Endothelial cell of umbilical vein (primary cell): ENCODE measurements around the gene JPH3. TPM values are rescaled to one million over a fixed set of nuclear protein-coding genes. Genes with fewer than 3 reads are reported as not detected.

ENCODE experiments used
- BruUV-seq: library from RNA; stranded (reverse); fragments of 400-500 nt; replicated peaks from 2 replicates; lab custom pipeline; 2021; lab: Mats Ljungman, UMichigan
- CTCF ChIA-PET: fragments of 300-600, 350-600 bp; sonication (Branson Sonifier 250); formaldehyde crosslinking; loops from one replicate; lab custom pipeline; 2021; ENCODE audit warnings: antibody characterized with exemption, inconsistent platforms; lab: Charles Lee
- POLR2A ChIA-PET: fragments of 300-600, 350-600 bp; sonication (Branson Sonifier 250); formaldehyde crosslinking; loops from one replicate; lab custom pipeline; 2021; ENCODE audit warnings: antibody characterized with exemption, inconsistent platforms; lab: Charles Lee
- DNase-seq: peaks from one replicate; pipeline ENCODE4 v3.0.0-alpha.2; 2011; ENCODE audit warnings: low read depth, low spot score
- FAIRE-seq: peaks from 2 replicates; lab custom pipeline; 2011; peaks lifted over from hg19 to GRCh38; lab: Jason Lieb, UNC
- H2AFZ ChIP-seq: 2 replicates; pipeline ENCODE4 v1.6.0; 2012; ENCODE audit warnings: low read depth, low read length, control low read depth, inconsistent platforms
- H3K27ac ChIP-seq: 2 replicates; pipeline ENCODE4 v1.5.1; 2011; ENCODE audit warnings: low read depth, mild to moderate bottlenecking, control low read depth, low read length, moderate library complexity; ENCODE audit not compliant: insufficient read depth
- H3K27me3 ChIP-seq, 2 experiments: 2 replicates each; pipeline versions ENCODE4 v1.6.0 to v1.6.1; 2011; ENCODE audit warnings: low read length in 2 of 2, mixed read lengths in 1 of 2; ENCODE audit not compliant: control insufficient read depth in 2 of 2, insufficient read depth in 2 of 2
- H3K36me3 ChIP-seq, 2 experiments: 2 replicates in 1 of 2; 3 replicates in 1 of 2; pipeline ENCODE4 v1.5.1; 2011; ENCODE audit warnings: low read length in 2 of 2, mild to moderate bottlenecking in 1 of 2, moderate library complexity in 1 of 2; ENCODE audit not compliant: control insufficient read depth in 2 of 2, insufficient read depth in 2 of 2; ENCODE audit errors: extremely low read depth in 1 of 2
- H3K4me1 ChIP-seq: 3 replicates; pipeline ENCODE4 v1.5.1; 2011; ENCODE audit warnings: mild to moderate bottlenecking, low read length; ENCODE audit not compliant: control insufficient read depth, insufficient read depth; ENCODE audit errors: extremely low read depth
- H3K4me2 ChIP-seq: 2 replicates; pipeline ENCODE4 v1.6.1; 2011; ENCODE audit warnings: low read length, control low read depth, mixed read lengths; ENCODE audit not compliant: insufficient read depth
- H3K4me3 ChIP-seq, 3 experiments: fragments of 200-600 bp in 1 of 3; sonication (generic), shearing (Covaris generic) in 1 of 3; replicated peaks in 1 of 3; 2 replicates each; pipeline ENCODE4 v1.5.1; 2011 to 2016; ENCODE audit warnings: control low read depth in 3 of 3, low read length in 3 of 3, mild to moderate bottlenecking in 2 of 3, inconsistent platforms in 1 of 3, low read depth in 1 of 3, moderate library complexity in 1 of 3; ENCODE audit not compliant: insufficient read depth in 1 of 3
- H3K79me2 ChIP-seq: 2 replicates; pipeline ENCODE4 v1.6.0; 2012; ENCODE audit warnings: low read length, inconsistent platforms; ENCODE audit not compliant: control insufficient read depth, insufficient read depth
- H3K9ac ChIP-seq: replicated peaks from 2 replicates; pipeline ENCODE3; 2011; ENCODE audit warnings: low read length, control low read depth; ENCODE audit not compliant: insufficient read depth; ENCODE audit errors: extremely low read depth
- H3K9me1 ChIP-seq: replicated peaks from 3 replicates; pipeline ENCODE4 v1.6.0; 2011; ENCODE audit warnings: mild to moderate bottlenecking, low read length; ENCODE audit not compliant: control insufficient read depth, insufficient read depth; ENCODE audit errors: extremely low read depth
- H3K9me3 ChIP-seq: replicated peaks from 2 replicates; pipeline ENCODE4 v1.5.1; 2012; ENCODE audit warnings: low read length, inconsistent platforms; ENCODE audit not compliant: control insufficient read depth, insufficient read depth
- H4K20me1 ChIP-seq: replicated peaks from 2 replicates; pipeline ENCODE3; 2011; ENCODE audit warnings: mild to moderate bottlenecking, low read length; ENCODE audit not compliant: control insufficient read depth, insufficient read depth; ENCODE audit errors: extremely low read depth
- EZH2 ChIP-seq: IDR thresholded peaks from 2 replicates; pipeline ENCODE4 v1.6.1; 2012; ENCODE audit warnings: borderline replicate concordance, low read depth, mild to moderate bottlenecking, moderate library complexity, low read length, inconsistent platforms; ENCODE audit not compliant: severe bottlenecking
- FOS ChIP-seq: IDR thresholded peaks from 2 replicates; pipeline ENCODE4 v1.6.1; 2011; ENCODE audit warnings: mild to moderate bottlenecking, low read length, moderate library complexity, borderline replicate concordance; ENCODE audit not compliant: insufficient read depth
- GATA2 ChIP-seq: IDR thresholded peaks from 2 replicates; pipeline ENCODE4 v1.7.0; 2011; ENCODE audit warnings: low read depth, mild to moderate bottlenecking, moderate library complexity, mixed read lengths, low read length; ENCODE audit not compliant: insufficient read length, insufficient read depth
- JUN ChIP-seq: IDR thresholded peaks from 2 replicates; pipeline ENCODE4 v1.6.1; 2011; ENCODE audit warnings: borderline replicate concordance, low read depth; ENCODE audit not compliant: insufficient read length, insufficient read depth
- MYC ChIP-seq: IDR thresholded peaks from one replicate; pipeline ENCODE4 v1.6.1; 2011; ENCODE audit warnings: mild to moderate bottlenecking, low read depth, low read length
- POLR2A ChIP-seq: IDR thresholded peaks from 2 replicates; pipeline ENCODE4 v1.6.1; 2012; ENCODE audit warnings: low read depth, mild to moderate bottlenecking, control low read depth, low read length
- POLR2AphosphoS5 ChIP-seq: IDR thresholded peaks from 2 replicates; pipeline ENCODE4 v1.6.1; 2012; ENCODE audit warnings: low read depth, mild to moderate bottlenecking, control low read depth, low read length, moderate library complexity; ENCODE audit not compliant: insufficient read depth
- dilution Hi-C: fragments of 300-500 bp; cut with MboI; formaldehyde crosslinking; loops from one replicate; pipeline ENCODE4 v1.15.0; 2019; ENCODE audit warnings: low sequenced_read_pairs; ENCODE audit not compliant: extremely low pct_ligation_motif_present
- intact Hi-C: fragments of 100-400 bp; cut with micrococcal nuclease; formaldehyde crosslinking; loops from one replicate; pipeline ENCODE4 v1.10.0; 2022
- polyA plus RNA-seq, 4 experiments: library from polyadenylated mRNA; depleted of rRNA in 3 of 4; stranded (reverse) in 3 of 4; unstranded in 1 of 4; fragments of >200 nt; gene quantifications; 2 replicates each; pipeline versions ENCODE4 v1.2.1 to v1.2.3, GENCODE V29; 2011 to 2012; ENCODE audit warnings: missing spikeins in 1 of 4
- total RNA-seq: library from RNA; stranded (reverse); gene quantifications from 2 replicates; pipeline ENCODE4 v1.2.3, GENCODE V29; 2021
- TF ChIP-seq, protein P1 (sequence below), 2 donors: IDR thresholded peaks; 1 replicate in 1 of 2; 2 replicates in 1 of 2; pipeline ENCODE4 v1.5.1; 2011; ENCODE audit warnings: low read length in 2 of 2, mild to moderate bottlenecking in 2 of 2, moderate library complexity in 2 of 2, control low read depth in 1 of 2, inconsistent platforms in 1 of 2, low read depth in 1 of 2; ENCODE audit not compliant: insufficient read depth in 1 of 2; ENCODE audit errors: extremely low read depth in 1 of 2
- TF ChIP-seq, protein P2 (sequence below): IDR thresholded peaks from 2 replicates; pipeline ENCODE4 v1.6.1; 2011; ENCODE audit not compliant: insufficient read depth, insufficient read length

The JPH3 gene
- total and polyA plus RNA-seq, 2 donors (not counting 3 experiments of a cell fraction or from before 2014, with no cell fraction given), result 0.22 to 0.30 TPM

DNA sequence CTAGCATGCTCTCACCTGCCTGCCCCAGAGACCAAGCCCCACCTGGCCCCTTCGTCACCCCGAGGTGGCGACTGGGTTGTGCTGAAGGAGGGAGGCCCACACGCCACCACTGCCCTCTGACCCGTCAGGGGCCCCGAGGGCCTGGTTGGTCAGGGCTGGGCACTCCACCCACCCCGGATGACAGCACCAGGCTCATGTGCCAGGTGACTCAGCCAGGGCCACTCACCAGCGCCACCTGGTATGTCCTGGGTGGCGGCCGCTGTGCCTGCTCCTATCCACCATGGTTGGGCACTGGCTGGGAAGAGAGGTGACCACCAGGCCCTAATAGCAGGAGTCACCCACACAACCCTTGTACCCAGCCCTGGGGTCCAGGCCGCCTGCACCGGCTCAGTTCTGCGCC lies 68.9 kb downstream of the JPH3 start:
- no peak overlapping the region for H3K4me3 ChIP-seq
- H2AFZ ChIP-seq, result no peak overlapping the region
- TF ChIP-seq EZH2 (no peak), GATA2 (no peak), FOS (no peak), MYC (no peak), JUN (no peak), POLR2AphosphoS5 (no peak), POLR2A (no peak)
- TF ChIP-seq, protein P1, sequence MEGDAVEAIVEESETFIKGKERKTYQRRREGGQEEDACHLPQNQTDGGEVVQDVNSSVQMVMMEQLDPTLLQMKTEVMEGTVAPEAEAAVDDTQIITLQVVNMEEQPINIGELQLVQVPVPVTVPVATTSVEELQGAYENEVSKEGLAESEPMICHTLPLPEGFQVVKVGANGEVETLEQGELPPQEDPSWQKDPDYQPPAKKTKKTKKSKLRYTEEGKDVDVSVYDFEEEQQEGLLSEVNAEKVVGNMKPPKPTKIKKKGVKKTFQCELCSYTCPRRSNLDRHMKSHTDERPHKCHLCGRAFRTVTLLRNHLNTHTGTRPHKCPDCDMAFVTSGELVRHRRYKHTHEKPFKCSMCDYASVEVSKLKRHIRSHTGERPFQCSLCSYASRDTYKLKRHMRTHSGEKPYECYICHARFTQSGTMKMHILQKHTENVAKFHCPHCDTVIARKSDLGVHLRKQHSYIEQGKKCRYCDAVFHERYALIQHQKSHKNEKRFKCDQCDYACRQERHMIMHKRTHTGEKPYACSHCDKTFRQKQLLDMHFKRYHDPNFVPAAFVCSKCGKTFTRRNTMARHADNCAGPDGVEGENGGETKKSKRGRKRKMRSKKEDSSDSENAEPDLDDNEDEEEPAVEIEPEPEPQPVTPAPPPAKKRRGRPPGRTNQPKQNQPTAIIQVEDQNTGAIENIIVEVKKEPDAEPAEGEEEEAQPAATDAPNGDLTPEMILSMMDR (IDR thresholded peaks at IDR 0.05; ENCODE audit: extremely low read depth in 1 of 2, insufficient read depth in 1 of 2, low read depth in 1 of 2, low read length in 2 of 2), result no peak
- TF ChIP-seq, protein P2, sequence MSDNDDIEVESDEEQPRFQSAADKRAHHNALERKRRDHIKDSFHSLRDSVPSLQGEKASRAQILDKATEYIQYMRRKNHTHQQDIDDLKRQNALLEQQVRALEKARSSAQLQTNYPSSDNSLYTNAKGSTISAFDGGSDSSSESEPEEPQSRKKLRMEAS, result no peak
- no peaks in the 10 kb centered on the region for H3K36me3 ChIP-seq
- H3K4me1 ChIP-seq, result peaks cover 3% of the 10 kb centered on the region
- BruUV-seq, result no TSS peak
- H3K79me2 ChIP-seq, result no peaks in the 10 kb centered on the region
- POLR2A ChIA-PET, result no interaction called here
- no peak for DNase-seq
- intact Hi-C loops, result no loop called here
- H3K9ac ChIP-seq, result no peak overlapping the region
- H3K9me1 ChIP-seq, result no peaks in the 10 kb centered on the region
- no peak for FAIRE-seq
- no peaks in the 10 kb centered on the region for H3K27me3 ChIP-seq
- H4K20me1 ChIP-seq, result no peaks in the 10 kb centered on the region
- dilution Hi-C loops, result no loop called here
- no peaks in the 10 kb centered on the region for H3K9me3 ChIP-seq
- CTCF ChIA-PET, result no interaction called here
- H3K4me2 ChIP-seq, result no peak overlapping the region
- no peak overlapping the region for H3K27ac ChIP-seq
